ENCODE measurements around the gene NOC2L.

Gene NOC2L

GRCh38 chr1:981491-981954 lies 22.5 kb upstream of the NOC2L start:
- TF ChIP-seq, protein P1, sequence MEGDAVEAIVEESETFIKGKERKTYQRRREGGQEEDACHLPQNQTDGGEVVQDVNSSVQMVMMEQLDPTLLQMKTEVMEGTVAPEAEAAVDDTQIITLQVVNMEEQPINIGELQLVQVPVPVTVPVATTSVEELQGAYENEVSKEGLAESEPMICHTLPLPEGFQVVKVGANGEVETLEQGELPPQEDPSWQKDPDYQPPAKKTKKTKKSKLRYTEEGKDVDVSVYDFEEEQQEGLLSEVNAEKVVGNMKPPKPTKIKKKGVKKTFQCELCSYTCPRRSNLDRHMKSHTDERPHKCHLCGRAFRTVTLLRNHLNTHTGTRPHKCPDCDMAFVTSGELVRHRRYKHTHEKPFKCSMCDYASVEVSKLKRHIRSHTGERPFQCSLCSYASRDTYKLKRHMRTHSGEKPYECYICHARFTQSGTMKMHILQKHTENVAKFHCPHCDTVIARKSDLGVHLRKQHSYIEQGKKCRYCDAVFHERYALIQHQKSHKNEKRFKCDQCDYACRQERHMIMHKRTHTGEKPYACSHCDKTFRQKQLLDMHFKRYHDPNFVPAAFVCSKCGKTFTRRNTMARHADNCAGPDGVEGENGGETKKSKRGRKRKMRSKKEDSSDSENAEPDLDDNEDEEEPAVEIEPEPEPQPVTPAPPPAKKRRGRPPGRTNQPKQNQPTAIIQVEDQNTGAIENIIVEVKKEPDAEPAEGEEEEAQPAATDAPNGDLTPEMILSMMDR (IDR thresholded peaks at IDR 0.05; ENCODE audit: unreplicated experiment in 3 of 3), result no peak
- Mint-ChIP-seq H3K4me1 (peaks cover 6% of the 10 kb centered on the region), H3K36me3 (ENCODE audit: low read depth) (peaks cover 4% of the 10 kb centered on the region), H3K27me3 (ENCODE audit: low read depth) (peaks cover 41% of the 10 kb centered on the region), H3K27ac (no peak overlapping the region), H3K9me3 (peaks cover 3% of the 10 kb centered on the region), H3K4me3 (no peak overlapping the region)

DNA sequence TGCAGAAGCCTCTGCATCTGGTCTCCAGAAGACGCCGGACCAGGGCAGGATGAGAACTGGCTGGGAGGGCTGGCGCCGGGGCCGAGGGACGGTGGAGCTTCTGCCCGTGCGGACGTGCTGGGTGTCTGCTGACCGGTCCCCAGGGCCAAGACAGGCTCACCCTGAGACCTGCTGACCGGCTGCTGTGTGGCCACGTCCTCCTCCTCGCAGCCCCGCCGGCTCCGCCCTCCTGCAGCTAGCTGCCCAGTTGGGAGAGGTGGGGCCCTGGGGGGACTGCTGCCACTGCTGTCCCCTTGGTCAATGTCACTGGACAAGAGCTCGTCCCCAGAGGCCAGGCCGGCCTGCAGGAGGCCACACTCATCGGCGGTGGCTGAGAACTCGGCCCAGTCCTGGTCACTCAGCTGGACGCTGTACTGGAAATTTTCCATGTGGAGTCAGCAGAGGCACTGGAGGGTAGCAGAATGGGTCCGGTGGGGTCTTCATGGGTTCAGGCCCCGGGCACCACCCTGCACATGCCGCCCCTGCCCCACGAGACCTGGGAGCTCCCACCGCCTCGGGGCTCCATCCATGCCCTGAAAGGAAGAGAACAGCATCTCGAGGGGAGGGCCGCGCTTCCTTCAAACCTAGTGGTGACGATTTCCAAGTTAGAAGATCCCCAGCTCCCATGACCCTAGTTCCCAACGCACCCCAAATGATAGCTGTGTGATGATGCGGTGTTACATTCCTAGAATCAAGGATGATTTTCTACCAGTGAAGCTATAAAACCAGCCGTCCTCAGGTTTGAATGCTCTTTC lies 21.7 kb upstream of the NOC2L start:
- Mint-ChIP-seq H3K4me1 (peaks cover 6% of the 10 kb centered on the region), H3K27me3 (ENCODE audit: low read depth) (peaks cover 35% of the 10 kb centered on the region), H3K4me3 (no peak overlapping the region), H3K9me3 (peaks cover 3% of the 10 kb centered on the region), H3K36me3 (ENCODE audit: low read depth) (peaks cover 4% of the 10 kb centered on the region), H3K27ac (no peak overlapping the region)
- TF ChIP-seq, protein P1 (IDR thresholded peaks at IDR 0.05; ENCODE audit: unreplicated experiment in 3 of 3), result no peak

GRCh38 chr1:980137-980571 lies 21.1 kb upstream of the NOC2L start:
- Mint-ChIP-seq H3K9me3 (peaks cover 3% of the 10 kb centered on the region), H3K4me1 (no peaks in the 10 kb centered on the region)

DNA sequence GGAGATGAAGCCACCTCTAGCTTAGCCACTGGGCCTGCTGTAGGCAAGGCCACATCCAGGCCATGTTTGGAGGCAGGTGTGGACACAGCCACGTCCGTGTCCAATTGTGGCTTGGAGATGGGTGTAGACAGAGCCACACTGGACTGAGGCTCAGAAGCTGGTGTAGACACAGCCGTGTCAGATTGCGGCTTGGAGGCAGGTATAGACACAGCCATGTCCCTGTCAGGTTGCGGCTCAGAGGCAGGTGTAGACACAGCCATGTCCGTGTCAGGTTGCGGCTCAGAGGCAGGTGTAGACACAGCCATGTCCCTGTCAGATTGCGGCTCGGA lies 20.7 kb upstream of the NOC2L start:
- Mint-ChIP-seq H3K4me3 (no peak overlapping the region), H3K27ac (no peak overlapping the region), H3K9me3 (peaks cover 3% of the 10 kb centered on the region)

More at GRCh38 chr1:980137-980571, 21.1 kb upstream of the NOC2L start:
- Mint-ChIP-seq H3K27me3 (ENCODE audit: low read depth) (peaks cover 33% of the 10 kb centered on the region), H3K36me3 (ENCODE audit: low read depth) (peaks cover 4% of the 10 kb centered on the region), H3K4me3 (no peak overlapping the region), H3K27ac (no peak overlapping the region)
- TF ChIP-seq, protein P1 (IDR thresholded peaks at IDR 0.05; ENCODE audit: unreplicated experiment in 3 of 3), result no peak

GRCh38 chr1:978835-979743 lies 20.0 kb upstream of the NOC2L start:
- H3K27me3 Mint-ChIP-seq (ENCODE audit: low read depth), result peaks cover 38% of the 10 kb centered on the region

More for the DNA sequence above, 20.7 kb upstream of the NOC2L start:
- Mint-ChIP-seq H3K36me3 (ENCODE audit: low read depth) (peaks cover 4% of the 10 kb centered on the region), H3K4me1 (no peaks in the 10 kb centered on the region), H3K27me3 (ENCODE audit: low read depth) (peaks cover 33% of the 10 kb centered on the region)
- TF ChIP-seq, protein P1 (IDR thresholded peaks at IDR 0.05; ENCODE audit: unreplicated experiment in 3 of 3), result no peak

More at GRCh38 chr1:978835-979743, 20.0 kb upstream of the NOC2L start:
- H3K27ac Mint-ChIP-seq, result no peak overlapping the region
- H3K36me3 Mint-ChIP-seq (ENCODE audit: low read depth), result peaks cover 4% of the 10 kb centered on the region
- peaks cover 3% of the 10 kb centered on the region for H3K9me3 Mint-ChIP-seq
- TF ChIP-seq, protein P1 (IDR thresholded peaks at IDR 0.05; ENCODE audit: unreplicated experiment in 3 of 3), result no peak
- H3K4me1 Mint-ChIP-seq, result no peaks in the 10 kb centered on the region
- no peak overlapping the region for H3K4me3 Mint-ChIP-seq

Data from nephron (organoid).